Left ventricle myocardium inferior (tissue), 1 donor: Measurements from ENCODE around the gene PHACTR3. TPM values are rescaled to one million over a fixed set of nuclear protein-coding genes. Genes with fewer than 3 reads are reported as not detected.
A peak's percentile ranks its signal among the peaks of the same experiment; 100 is the strongest.

Experiments used
- DNase-seq: peaks from one replicate; pipeline ENCODE4 v3.0.0-alpha.2; 2020
- H3K27ac ChIP-seq: fragments of 200-600 bp; replicated peaks from 2 replicates; pipeline ENCODE4 v1.8.0; 2021
- H3K27me3 ChIP-seq: fragments of 200-600 bp; 2 replicates; pipeline ENCODE4 v1.8.0; 2021; ENCODE audit warnings: low read depth
- H3K36me3 ChIP-seq: fragments of 200-600 bp; 2 replicates; pipeline ENCODE4 v1.8.0; 2021
- H3K4me1 ChIP-seq: fragments of 200-600 bp; 2 replicates; pipeline ENCODE4 v1.8.0; 2021
- H3K4me3 ChIP-seq: fragments of 200-600 bp; 2 replicates; pipeline ENCODE4 v1.8.0; 2021; ENCODE audit warnings: mild to moderate bottlenecking, moderate library complexity
- H3K9me3 ChIP-seq: fragments of 200-600 bp; replicated peaks from 2 replicates; pipeline ENCODE4 v1.8.0; 2021
- intact Hi-C: fragments of 100-400 bp; cut with micrococcal nuclease; formaldehyde crosslinking; loops from one replicate; pipeline ENCODE4 v1.11.0; 2022
- total RNA-seq: library from RNA; stranded (reverse); fragmentation: NEBNext Ultra II Directional; extraction: Animal tissue kit (Norgen Biotek cat#: 25700); gene quantifications from one replicate; pipeline ENCODE4 v1.2.1, GENCODE V29; 2021
- TF ChIP-seq, protein P1 (sequence below): fragments of 200-600 bp; IDR thresholded peaks from 2 replicates; pipeline ENCODE4 v1.8.0; 2021; ENCODE audit warnings: antibody characterized with exemption, mild to moderate bottlenecking, borderline replicate concordance
- donor health status: DM: no; HTN: yes; CAD: no; lungs with severe emphysema.

PHACTR3 gene
- total RNA-seq, 1 donor from 2014 or later = 4.3 TPM

DNA sequence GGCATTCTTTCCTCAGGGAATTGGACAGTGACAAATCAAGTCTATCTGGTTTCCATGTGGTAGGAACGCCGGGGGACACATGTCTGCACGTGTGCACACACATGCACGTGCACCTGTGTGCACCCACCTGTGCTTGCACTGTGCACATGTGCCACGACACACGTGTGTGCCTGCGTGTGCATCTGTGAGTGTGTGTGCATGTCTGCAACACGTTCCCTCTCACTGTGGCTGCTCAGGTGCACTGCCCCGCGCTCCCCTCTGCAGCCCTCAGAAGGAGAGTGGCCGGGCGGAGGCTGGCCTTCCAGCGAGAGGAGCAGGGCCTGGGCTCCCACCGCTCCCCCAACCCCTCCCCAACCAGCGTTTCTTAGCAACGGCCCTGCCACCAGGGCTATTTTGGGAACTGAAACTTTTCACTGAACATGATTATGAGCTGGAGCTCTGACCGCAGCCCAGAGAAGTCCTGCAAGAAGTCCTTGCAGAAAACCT lies 147.8 kb downstream of the PHACTR3 start:
- Histone ChIP-seq H3K27me3 (peaks cover 46% of the 10 kb centered on the region), H3K36me3 (no peaks in the 10 kb centered on the region), H3K27ac (peak overlapping the region; percentile 87), H3K4me1 (peaks cover 49% of the 10 kb centered on the region), H3K9me3 (no peaks in the 10 kb centered on the region), H3K4me3 (peak overlapping the region; percentile 48)
- DNase-seq = peak; percentile 70
- TF ChIP-seq, protein P1, sequence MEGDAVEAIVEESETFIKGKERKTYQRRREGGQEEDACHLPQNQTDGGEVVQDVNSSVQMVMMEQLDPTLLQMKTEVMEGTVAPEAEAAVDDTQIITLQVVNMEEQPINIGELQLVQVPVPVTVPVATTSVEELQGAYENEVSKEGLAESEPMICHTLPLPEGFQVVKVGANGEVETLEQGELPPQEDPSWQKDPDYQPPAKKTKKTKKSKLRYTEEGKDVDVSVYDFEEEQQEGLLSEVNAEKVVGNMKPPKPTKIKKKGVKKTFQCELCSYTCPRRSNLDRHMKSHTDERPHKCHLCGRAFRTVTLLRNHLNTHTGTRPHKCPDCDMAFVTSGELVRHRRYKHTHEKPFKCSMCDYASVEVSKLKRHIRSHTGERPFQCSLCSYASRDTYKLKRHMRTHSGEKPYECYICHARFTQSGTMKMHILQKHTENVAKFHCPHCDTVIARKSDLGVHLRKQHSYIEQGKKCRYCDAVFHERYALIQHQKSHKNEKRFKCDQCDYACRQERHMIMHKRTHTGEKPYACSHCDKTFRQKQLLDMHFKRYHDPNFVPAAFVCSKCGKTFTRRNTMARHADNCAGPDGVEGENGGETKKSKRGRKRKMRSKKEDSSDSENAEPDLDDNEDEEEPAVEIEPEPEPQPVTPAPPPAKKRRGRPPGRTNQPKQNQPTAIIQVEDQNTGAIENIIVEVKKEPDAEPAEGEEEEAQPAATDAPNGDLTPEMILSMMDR = no peak
- intact Hi-C loops = loop anchor here (10.0 kb wide), 1 partner anchor 157 kb away; no protein-coding TSS in a partner anchor

DNA sequence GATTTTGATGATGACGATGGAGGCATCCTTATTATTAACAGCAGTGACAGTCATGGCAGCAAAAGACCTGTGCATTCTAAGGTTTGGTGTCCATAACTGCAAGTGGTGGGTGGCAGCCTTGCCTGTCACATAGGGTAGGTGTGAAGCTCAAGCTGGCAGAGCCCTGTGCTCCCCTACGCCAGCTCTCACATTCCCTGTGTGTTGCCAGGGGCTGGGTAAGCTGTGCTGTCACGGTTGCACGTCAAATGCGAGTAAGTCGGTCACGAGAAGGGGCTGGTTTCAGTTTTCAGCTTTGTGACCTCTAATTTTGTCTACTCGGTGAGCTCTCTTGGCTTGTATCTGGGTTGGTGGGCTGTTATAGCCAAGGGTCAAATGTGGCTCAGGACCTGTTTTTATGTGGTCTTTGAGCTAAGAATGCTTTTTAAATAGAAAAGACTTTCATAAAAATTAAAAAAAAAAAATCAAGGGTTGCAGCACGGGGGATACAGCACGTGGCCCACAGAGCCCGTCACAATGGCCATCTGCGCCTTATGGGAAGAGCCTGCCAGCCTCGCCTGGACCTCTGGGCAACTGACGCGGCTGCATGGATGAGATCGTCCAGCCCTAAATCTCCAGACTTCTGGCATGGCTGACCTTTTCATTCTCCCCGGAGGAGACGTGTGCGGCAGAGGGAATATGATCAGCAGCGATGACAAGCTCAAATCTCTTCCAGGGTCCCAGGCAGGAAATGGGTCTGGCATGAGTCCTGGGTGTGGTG lies 148.5 kb downstream of the PHACTR3 start:
- H3K4me1 ChIP-seq = peaks cover 49% of the 10 kb centered on the region
- H3K27me3 ChIP-seq = peaks cover 49% of the 10 kb centered on the region
- intact Hi-C loops = loop anchor here (10.0 kb wide), 1 partner anchor 158 kb away; no protein-coding TSS in a partner anchor
- no peaks in the 10 kb centered on the region for H3K36me3 ChIP-seq
- peak; percentile 58 for DNase-seq
- H3K9me3 ChIP-seq = no peaks in the 10 kb centered on the region
- H3K27ac ChIP-seq = peak overlapping the region; percentile 87
- peak overlapping the region; percentile 48 for H3K4me3 ChIP-seq
- TF ChIP-seq, protein P1 = no peak

DNA sequence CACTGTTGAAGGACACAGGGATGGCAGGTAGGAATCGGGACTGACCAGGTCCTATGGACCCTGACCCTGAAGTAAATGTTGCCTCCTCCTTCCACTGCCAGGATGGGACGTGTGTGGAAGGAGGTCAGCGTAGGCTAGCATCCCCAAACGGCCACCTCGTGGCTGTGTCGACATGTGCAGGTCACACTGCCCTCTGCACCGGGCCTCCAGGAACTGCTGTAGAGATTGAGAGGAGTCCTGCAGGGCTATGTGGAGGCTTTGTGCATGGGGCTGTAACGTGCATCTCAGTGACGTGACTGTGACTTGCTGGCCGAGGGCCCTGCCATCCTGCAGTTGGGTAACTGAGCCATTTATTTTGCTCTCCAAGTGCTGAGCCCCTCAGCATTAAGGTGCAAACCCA lies 149.5 kb downstream of the PHACTR3 start:
- Histone ChIP-seq H3K4me1 (peaks cover 45% of the 10 kb centered on the region), H3K36me3 (no peaks in the 10 kb centered on the region), H3K27ac (peak overlapping the region; percentile 87), H3K27me3 (peaks cover 49% of the 10 kb centered on the region), H3K4me3 (no peak overlapping the region), H3K9me3 (no peaks in the 10 kb centered on the region)
- intact Hi-C loops = loop anchor here (10.0 kb wide), 1 partner anchor 159 kb away; no protein-coding TSS in a partner anchor
- no peak for DNase-seq
- TF ChIP-seq, protein P1 = no peak

DNA sequence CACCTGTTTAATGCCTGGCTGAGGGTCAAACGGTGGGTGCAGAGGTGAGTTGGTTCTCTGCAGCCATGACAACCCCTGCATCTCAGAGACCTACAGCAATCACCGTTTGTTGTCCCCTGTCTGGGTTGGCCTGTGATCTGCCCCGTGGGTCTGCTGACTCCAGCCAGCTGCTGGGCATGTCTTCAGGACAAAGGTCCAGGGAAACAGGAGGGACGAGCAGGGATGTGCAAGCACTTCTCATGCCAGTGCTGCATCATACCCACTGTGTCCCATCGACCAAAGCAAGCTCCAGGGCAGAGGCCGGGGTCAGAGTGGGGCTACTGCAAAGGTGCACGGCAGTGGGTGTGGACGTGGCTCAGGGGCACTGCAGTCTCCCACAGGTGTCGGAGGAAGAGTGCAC lies 150.2 kb downstream of the PHACTR3 start:
- TF ChIP-seq, protein P1 = no peak
- no peaks in the 10 kb centered on the region for H3K9me3 ChIP-seq
- no peaks in the 10 kb centered on the region for H3K36me3 ChIP-seq
- intact Hi-C loops = loop anchor here (10.0 kb wide), 1 partner anchor 160 kb away; no protein-coding TSS in a partner anchor
- DNase-seq = no peak
- peaks cover 49% of the 10 kb centered on the region for H3K27me3 ChIP-seq
- H3K4me1 ChIP-seq = peaks cover 38% of the 10 kb centered on the region
- no peak overlapping the region for H3K4me3 ChIP-seq
- peak overlapping the region; percentile 87 for H3K27ac ChIP-seq

DNA sequence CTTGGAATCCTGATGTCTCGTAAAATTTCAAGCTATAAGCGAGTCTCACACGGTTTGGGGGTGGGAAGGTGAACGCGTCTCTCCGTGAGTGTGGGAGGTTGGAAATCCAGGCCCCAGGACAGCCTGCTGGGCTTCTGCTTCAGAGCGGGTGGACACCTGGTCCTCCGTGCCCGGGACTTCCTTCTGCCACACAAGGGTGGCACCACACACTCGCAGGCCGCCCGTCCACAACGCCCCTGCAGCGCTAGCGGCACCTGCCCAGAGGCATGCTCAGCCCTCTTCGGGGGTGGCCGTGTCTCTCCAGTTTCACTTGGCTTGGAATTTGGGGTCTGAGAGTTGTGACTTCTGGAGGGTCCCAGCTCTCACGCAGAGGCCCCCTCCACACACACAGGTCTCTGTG lies 151.9 kb downstream of the PHACTR3 start:
- H3K36me3 ChIP-seq = no peaks in the 10 kb centered on the region
- H3K27ac ChIP-seq = no peak overlapping the region
- H3K9me3 ChIP-seq = no peaks in the 10 kb centered on the region
- TF ChIP-seq, protein P1 = no peak
- H3K4me1 ChIP-seq = peaks cover 28% of the 10 kb centered on the region
- intact Hi-C loops = loop anchor here (10.0 kb wide), 1 partner anchor 161 kb away; no protein-coding TSS in a partner anchor
- H3K4me3 ChIP-seq = no peak overlapping the region
- peaks cover 39% of the 10 kb centered on the region for H3K27me3 ChIP-seq
- no peak for DNase-seq
